Hematopoietic multipotent progenitor cell treated with erythropoietin and hydrocortisone succinate and interleukin-3 and kit ligand, for 17 days (in vitro differentiated cells): Measurements from ENCODE around the gene PIGQ.

Experiments used
- DNase-seq: peaks from one replicate; pipeline ENCODE4 v3.0.0-alpha.2; 2015; ENCODE audit warnings: low spot score

PIGQ gene

DNA sequence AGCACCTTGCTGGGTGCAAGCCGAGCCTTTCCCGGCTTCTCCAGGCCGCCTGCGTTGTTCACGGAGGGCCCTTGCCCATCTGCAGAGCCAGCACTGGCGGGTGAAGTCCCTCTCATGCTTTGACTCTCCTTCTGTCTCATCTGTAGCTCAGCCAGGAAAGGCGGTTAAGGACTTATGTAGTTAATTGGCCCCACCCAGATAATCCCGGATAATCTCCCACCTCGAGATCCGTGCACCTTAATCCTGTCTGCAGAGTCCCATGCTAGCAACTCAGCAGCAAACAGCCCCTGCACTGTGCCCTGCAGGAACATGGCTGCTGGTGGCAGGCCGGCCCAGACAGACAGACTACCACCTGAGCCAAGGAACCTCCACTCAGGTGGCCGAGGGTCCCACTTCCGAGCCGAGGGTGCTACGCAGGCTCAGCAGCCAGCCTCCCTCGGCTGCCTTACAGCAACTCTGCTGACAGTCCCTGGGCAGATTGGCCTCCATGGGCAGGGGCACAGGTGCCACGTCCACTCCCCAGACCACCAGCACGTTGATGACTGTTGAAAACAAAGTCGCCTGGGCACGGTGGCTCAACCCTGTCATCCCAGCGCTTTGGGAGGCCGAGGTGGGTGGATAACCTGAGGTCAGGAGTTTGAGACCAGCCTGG, 37.0 kb downstream of the PIGQ start:
- no peak for DNase-seq

- DNase-seq, result no peak
Observed at GRCh38 chr16:608019-608418, 38.3 kb downstream of the PIGQ start.

DNA sequence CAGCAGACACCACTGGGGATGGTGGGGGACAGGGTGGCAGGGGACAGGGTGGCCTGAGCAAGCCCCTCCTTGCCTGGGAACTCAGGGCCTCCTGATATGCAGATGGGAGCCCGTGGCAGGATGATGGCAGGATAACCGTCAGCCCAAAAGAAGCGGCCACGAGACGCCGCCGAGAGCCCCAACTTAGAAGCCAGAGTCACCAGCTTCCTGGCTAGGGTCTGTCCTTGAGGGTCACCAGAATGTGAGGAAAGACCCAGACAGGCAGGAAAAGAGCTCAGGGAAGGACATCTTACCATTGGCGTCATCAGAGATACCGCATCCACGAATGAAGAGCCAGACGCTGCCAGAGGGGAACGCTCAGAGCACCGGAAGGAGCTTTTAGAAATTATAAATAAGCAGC, 39.5 kb downstream of the PIGQ start:
- no peak for DNase-seq

DNA sequence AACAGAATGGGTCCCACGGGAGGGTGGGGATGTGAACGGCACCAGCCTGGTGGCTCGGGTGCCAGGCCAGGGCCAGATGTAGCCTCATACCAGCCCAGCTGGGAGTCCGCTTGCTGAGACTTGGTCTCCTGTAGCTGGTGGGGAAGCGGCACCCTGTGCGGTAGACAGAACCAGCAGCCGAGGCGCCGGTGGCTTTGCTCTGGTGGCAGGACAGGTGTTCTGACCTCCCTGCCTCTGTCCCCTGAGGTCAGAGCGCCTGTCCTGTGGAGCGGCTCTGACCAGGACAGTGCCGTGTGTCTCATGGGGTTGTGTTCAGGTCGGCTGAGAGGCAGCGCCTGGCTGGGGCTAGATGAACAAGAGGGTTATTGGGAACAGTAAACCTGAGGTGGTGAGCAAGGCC, 40.2 kb downstream of the PIGQ start:
- no peak for DNase-seq

DNA sequence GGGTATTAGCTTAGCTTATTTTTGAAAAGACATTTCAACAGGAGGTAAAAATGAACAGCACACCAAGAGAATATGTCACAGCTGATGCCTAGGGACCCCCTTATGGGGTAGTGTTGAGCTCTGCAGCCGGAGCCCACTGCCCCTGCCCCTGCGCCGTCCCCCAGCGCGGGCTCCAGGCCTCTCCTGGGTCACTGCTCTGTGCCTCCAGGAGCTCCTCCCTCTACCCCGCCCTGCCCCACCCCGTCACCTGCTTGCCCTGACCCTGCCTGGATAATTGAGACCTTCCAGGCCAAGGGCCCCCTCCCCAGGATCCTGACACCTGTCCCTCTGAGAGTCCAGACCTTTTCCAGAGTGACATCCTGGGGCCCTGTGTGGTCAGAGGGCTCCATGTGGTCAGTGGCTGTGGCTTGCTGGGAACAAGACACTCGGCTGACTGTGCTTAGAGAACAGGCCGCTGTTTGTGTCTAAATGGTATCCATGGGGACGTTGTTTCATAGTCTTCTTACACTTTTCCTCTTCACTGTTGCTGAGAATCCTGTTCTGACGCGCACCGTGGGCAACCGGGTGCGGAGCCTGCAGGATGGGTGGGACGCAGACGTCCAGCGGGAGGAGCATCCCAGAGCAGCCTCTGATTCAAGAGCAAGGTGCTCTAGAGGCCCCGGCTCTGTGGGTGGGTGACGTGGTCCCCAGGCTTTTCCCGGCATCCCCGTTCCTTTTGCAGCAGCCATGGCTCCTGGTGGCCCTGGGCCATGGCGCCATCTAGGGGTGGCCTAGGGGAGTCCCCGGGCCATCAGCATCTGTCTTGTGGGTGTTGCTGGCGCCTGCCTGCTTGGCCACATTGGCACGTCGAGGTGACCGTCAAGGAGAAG, 41.0 kb downstream of the PIGQ start:
- DNase-seq, result peak; percentile 52

GRCh38 chr16:615122-615521, 45.4 kb downstream of the PIGQ start:
- DNase-seq, result no peak

DNA sequence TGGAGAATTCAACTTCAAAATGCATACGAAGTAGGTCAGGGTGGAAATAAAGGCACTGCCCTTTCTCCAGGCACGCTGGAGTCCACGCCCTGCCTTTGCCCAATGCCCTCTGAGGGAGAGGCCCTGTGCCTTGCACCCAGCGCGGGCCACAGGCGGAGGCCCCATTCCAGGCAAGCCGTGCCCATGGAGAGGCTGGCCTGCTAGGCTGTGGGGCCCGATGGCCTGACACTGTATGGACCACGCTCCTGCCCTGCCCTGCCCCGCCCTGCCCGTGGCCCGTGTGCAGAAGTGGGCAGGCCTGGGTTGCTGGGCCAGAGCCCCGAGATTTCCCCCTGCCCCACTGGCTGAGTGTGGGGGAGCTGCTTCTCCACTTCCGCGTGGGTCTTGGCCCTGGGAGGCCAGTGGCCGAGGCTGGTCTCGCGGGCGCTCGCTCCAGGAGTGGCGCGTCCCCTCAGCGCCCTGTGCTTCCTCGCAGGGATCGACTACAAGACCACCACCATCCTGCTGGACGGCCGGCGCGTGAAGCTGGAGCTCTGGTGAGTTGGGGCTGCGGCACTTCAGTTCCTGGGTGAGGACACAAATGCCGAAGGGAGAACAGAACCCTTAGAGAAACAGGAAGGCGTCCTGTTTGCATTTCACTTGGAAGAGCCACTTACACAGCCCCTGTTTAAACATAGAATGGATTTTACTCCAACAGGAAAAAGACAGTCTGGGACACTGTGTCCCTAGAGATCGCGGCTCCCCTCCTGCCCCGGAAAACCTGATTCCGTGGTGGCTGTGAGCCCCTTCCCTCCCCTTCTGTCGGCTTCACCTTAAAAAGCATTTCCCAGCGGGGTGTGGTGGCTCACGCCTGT, 47.2 kb downstream of the PIGQ start:
- DNase-seq, result no peak

GRCh38 chr16:617855-618254, 48.1 kb downstream of the PIGQ start:
- no peak for DNase-seq

GRCh38 chr16:619476-620100, 49.8 kb downstream of the PIGQ start:
- no peak for DNase-seq

GRCh38 chr16:620700-621525, 51.1 kb downstream of the PIGQ start:
- no peak for DNase-seq

GRCh38 chr16:621526-622105, 51.8 kb downstream of the PIGQ start:
- DNase-seq, result no peak

- no peak for DNase-seq
Observed at GRCh38 chr16:622920-623280, 53.1 kb downstream of the PIGQ start.

DNA sequence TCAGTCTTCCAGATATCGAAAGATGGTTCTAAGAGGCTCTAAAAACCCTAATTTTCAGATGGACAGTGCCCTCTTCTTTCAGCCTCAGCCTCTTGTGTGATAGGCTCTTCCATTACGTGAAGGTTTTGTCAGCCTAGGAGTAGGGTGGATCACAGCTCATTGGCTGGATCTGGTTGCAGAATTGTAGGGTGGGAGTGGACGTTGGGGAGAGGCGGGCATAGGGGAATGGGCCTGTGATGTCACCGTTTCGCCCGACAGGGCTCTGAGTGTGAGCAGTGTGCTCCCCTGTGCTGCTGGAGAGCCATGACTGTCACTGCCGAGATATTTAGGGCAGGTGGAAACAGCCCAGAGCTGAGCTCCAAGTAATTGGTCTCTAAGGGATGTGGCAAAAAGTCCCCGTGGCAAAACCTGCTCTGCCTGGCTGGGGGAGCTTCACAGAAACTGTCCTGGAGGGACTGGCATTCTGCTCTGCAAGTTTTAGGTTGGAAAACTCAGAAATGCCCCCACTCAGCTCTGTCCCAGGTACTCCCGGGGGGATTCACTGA, 54.8 kb downstream of the PIGQ start:
- DNase-seq, result no peak

GRCh38 chr16:625117-625976, 55.6 kb downstream of the PIGQ start:
- no peak for DNase-seq

- no peak for DNase-seq
Observed at GRCh38 chr16:625977-626765, 56.4 kb downstream of the PIGQ start.

GRCh38 chr16:626787-627453, 57.2 kb downstream of the PIGQ start:
- DNase-seq, result no peak

- DNase-seq, result no peak
Observed at GRCh38 chr16:627454-628239, 57.9 kb downstream of the PIGQ start.
